PC-3 (cell line): ENCODE data around the gene TSPAN12.

ENCODE experiments used
- CTCF ChIP-seq: fragments of 300-600 bp; sonication (generic); conservative IDR thresholded peaks from 2 replicates; pipeline ENCODE4 v1.5.1; 2017; ENCODE audit warnings: antibody characterized with exemption, low read depth, mild to moderate bottlenecking, low read length
- EZH2 ChIP-seq: fragments of 300-600 bp; sonication (generic); IDR thresholded peaks from one replicate; pipeline ENCODE4 v1.6.1; 2017; ENCODE audit warnings: antibody characterized with exemption, mild to moderate bottlenecking, low read length; ENCODE audit not compliant: unreplicated experiment
- EZH2phosphoT487 ChIP-seq: fragments of 300-600 bp; sonication (generic); IDR thresholded peaks from 2 replicates; pipeline ENCODE4 v1.6.1; 2018; ENCODE audit warnings: mild to moderate bottlenecking, antibody characterized with exemption, low read length, borderline replicate concordance

GRCh38 chr7:120760050-120760449 lies 97.9 kb downstream of the TSPAN12 start:
- TF ChIP-seq CTCF (no peak), EZH2phosphoT487 (no peak), EZH2 (no peak)
